NCI-H1105 treated with DMSO at 0.1 percent for 48 hours (cell line): ENCODE results near the gene AZU1.
"Not testable (repeated sequence)": the region's sequence is repeated elsewhere in the genome, so short reads cannot be mapped to it uniquely, and the experiment has no call there.

Experiments used
- DNase-seq: peaks from one replicate; lab custom pipeline; 2025; lab: John Stamatoyannopoulos, UW

Gene AZU1

GRCh38 chr19:810883-811489 is 16.7 kb upstream of the AZU1 start:
- DNase-seq, result no peak

GRCh38 chr19:811506-812048 is 16.1 kb upstream of the AZU1 start:
- DNase-seq, result no peak

DNA sequence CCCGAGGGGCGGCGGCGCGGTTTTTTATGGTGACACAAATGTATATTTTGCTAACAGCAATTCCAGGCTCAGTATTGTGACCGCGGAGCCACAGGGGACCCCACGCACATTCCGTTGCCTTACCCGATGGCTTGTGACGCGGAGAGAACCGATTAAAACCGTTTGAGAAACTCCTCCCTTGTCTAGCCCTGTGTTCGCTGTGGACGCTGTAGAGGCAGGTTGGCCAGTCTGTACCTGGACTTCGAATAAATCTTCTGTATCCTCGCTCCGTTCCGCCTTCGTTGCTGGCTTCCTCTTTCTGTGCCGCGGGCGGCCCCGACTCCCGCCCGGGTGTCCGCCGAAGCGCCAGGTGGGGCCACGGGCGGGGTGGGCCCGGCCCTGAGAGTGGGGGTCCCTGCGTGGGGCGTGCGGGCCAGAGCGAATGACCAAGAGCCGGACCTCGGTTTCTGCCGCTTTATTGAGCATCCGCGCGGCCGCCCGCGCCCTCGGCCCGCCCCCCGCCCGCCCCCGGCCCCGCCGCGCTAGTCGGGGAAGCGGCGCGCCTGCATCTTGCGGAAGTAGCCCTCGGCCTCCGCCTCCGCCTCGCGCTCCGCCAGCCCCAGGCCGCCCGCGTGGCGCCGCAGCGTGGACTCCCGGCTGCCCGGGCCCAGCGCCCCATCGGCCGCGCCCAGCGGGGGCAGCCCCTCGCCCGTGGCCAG is 15.4 kb upstream of the AZU1 start:
- DNase-seq, result no peak

- DNase-seq, result no peak
Observed at GRCh38 chr19:812747-813218, 14.9 kb upstream of the AZU1 start.

DNA sequence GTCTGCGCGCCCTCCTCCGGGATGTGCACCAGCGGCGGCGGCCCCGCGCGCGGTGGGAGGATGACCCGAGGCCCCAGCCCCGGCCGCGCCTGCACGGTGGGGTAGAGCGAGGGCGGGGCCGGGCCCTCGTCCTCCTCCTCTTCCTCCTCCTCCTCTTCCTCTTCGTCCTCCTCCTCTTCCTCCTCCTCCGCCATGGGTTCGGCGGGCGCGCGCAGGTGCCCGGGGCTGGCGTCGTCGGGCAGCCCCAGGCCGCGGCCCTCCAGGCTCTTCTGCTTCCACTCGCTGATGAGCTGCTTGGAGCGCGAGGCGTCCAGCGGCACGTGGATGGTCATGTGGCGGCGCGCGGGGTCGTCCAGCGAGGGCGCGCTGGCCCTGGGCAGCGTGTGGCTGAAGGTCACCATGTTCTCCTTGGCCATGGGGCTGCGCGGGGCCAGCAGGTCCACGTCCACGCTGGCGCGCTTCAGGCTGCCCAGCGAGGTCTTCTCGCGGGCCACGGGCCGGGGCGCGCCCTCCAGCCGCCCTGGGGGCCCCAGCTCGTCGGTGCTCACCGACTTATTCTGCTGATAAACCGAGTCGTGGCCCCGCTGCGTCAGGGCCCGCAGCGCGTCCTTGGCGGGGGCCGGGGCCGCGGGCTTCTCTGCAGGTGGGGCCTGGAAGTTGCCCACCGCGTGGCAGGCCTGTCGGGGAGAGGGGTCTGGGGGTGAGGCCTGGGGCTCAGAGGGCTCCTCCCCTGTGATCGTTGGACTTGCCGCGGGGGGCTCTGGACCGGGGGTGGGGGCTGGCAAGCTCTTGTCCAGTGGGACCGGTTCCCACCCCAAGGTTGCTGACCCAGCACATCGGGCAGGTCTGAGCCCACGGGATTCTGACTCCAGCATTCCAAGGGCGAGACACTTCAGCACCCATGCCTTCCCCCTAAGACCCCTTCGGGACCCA is 14.2 kb upstream of the AZU1 start:
- no peak for DNase-seq

DNA sequence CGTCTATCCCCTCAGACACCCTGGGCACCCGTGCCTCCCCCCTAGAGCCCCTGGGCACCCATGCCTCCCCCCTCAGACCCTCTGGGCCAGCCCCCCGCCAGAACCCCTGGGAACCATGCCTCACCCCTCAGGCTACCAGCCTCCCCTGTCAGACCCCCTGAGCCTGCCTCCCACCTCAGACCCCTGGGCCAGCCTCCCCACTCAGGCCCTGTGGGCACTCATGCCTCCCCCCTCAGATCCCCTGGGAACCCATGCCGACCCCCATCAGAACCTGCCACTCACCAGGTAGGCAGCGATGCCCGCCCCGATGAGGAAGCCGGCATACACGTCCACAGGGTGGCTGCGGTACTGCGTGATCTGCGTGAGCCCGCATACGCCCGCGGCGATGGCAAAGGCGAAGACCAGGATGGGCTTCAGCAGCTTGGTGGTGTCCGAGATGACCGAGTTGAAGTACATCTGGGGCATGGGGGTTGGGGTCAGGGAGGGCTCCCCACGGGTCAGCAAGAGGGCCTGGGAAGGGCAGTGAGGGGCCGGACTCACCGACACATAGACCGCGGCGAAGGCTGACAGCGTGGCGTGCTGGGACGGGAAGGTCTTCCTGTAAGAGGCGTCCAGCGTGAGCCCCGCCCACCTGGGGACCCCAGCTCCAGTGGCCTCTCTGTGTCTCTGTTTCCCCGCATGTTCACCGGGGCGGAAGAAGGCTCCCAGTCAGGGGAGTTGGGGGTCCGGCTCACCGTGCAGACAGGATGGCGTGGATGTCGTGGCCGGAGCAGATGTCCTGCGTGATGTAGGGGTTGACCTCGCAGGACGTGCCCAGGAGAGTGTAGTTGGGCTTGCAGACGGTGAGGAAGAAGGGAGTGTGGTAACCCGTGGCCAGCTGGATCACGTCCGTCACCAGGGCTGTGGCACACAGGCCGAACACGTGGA is 13.2 kb upstream of the AZU1 start:
- DNase-seq, result no peak

DNA sequence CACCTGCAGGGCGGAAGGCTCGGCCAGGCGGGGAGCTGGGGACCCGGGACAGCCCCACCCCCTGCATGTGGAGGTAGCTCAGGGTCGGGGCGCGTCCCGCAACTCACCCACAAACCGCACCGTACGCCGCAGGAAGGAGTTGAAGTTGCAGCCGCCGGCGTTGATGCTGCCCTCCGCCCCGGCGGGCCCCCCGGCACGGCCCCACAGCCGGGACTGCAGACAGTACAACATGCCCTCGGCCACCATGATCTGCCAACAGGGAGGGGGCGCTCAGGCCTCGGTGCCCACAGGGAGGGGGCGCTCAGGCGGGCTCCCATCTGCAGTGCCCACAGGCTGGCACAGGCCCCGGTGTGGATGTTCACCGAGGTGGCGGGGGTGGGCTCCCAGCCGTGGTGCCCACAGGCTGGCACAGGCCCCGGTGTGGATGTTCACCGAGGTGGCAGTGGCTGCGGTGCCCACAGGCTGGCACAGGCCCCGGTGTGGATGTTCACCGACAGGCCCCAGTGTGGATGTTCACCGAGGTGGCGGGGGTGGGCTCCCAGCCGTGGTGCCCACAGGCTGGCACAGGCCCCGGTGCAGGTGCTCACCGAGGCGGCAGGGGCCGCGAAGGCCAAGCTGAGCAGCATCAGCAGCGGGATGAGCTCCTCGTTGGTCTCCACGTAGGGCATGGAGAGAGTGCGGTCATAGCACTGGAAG is 12.4 kb upstream of the AZU1 start:
- no peak for DNase-seq

GRCh38 chr19:815775-816499 is 11.7 kb upstream of the AZU1 start:
- DNase-seq, result no peak

DNA sequence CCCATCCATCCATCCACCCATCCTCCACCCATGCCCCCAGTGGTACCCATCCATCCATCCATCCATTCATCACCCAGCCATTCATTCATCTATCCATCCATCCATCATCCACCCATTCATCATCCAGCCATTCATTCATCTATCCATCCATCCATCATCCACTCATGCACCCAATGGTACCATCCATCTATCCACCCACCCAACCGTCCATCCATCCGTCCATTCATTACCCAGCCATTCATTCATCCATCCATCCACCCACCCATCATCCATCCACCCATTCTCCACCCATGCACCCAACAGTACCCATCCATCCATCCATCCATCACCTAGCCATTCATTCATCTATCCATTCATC is 11.2 kb upstream of the AZU1 start:
- DNase-seq, result no peak

DNA sequence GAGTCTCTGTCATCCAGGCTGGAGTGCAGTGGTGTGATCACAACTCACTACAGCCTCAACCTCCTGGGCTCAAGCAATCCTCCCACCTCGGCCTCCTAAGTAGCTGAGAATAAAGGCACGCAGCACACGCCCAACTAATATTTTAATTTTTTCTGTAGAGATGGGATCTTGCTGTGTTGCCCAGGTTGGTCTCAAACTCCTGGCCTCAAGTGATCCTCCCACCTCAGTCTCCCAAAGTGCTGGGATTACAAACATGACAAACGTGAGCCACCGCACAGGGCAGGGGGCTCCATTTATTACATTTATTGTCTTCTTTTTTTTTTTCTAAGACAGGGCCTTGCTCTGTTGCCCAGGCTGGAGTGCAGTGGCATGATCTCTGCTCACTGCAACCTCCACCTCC is 7.4 kb upstream of the AZU1 start:
- DNase-seq, result not testable (repeated sequence)

GRCh38 chr19:821231-821824 is 6.3 kb upstream of the AZU1 start:
- no peak for DNase-seq

DNA sequence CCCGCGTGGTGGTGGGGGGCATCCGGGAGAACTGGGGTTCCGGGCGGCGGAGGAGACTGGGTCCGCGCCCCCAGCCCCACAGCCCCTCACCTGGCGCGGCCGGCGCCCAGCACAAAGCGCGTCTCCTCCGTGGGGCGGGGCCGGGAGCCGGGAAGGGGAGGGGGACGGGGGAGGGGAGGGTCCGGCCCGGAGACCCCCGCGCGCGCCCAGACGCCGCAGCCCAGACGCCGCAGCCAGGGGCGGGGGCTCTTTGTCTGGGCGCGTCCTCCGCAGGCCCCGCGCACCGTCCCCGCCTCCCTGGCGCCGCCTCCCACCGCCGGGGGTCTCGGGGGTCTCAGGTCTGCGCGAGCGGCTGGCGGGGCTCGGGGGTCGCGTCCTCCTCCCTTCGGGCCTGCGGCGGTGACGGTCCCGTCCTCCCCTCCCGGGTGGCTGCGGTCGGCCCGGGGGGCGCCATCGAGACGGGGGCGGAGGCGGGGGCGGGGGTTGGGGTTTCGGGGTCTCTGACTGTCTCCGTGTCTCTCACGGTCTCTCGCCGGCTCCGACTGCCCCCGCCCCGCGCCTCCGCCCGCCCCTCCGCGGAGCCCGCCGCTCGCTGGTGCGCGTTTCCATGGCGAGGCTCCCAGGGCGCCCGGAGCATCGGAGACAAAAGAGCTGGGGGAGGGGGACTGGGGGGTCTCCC is 5.7 kb upstream of the AZU1 start, which contains the start of gene PLPPR3:
Gene PLPPR3, minus strand, starts transcription at position 131 of the 679 bp plus-strand sequence. CDS start 396 bp downstream, outside the sequence.
- DNase-seq, result no peak

DNA sequence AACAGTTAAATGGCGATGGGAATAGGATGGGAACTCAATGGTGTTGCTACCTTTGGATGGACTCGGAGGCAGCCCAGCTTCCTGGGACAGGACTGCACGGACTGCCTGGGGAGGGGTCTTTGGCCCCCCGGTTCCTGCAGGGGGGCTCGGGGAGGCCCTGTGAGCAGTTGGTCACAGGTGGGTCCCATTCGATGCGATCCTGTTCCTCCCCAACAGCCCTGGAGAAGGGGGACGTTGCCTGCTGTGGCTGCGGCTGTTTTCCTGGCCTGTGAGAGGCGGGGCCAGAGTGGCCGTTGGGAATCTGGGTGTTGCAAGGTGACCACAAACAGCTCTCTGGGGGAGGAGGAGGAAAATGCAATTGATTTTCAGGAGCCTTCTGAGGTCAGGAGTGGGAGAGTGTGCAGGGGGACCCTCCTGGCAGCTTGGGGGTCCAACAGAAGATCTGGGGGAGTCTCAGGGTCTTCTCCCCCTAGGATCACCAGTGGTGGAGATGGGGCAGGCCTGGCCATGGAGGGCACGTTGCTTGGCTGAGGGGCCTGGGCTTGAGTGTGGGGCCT is 4.0 kb upstream of the AZU1 start:
- no peak for DNase-seq

DNA sequence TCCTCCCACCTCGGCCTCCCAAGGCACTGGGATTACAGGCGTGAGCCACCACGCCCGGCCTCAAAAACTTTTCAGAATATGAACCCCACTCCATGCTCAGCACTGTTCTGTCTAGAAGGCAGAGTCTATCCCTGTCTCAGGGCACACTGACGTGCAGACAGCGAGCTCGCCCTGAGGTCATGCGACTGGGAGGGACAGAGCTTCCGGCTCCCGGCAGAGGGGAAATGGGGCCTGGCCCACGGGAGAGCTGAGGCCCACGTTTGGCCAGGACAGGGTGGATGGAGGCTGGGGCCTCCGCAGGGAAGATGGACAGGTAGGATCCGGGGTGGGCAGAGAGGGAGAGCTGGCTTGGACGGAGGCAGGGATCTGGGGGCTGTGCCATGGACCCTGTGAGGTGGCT is 2.8 kb upstream of the AZU1 start:
- DNase-seq, result no peak

DNA sequence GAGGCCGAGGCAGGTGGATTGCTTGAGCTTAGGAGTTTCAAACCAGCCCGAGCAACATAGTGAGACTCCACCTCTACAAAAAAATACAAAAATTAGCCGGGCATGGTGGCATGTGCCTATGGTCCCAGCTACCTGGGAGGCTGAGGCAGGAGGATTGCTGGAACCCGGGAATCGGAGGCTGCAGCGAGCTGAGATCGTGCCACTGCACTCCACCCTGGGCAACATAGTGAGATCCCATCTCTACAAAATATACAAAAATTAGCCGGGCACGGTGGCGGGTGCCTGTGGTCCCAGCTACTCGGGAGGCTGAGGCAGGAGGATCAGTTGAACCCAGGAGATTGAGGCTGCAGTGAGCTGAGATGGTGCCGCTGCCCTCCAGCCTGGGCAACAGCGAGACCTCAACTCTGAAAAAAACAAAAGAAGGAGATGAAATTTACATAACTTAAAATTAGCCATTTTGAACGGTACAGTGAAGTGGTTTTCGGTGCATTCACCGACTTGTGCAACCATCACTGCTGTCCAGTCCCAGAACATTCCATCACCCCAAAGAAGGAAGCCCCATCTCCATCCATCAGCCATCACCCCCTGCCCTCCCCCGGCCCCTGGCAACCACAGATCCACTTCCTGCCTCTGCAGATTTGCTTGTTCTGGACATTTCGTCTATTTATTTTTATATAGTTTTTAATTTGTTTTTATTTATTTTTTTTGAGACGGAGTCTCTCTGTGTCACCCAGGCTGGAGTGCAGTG is 1.6 kb upstream of the AZU1 start:
- DNase-seq, result no peak

DNA sequence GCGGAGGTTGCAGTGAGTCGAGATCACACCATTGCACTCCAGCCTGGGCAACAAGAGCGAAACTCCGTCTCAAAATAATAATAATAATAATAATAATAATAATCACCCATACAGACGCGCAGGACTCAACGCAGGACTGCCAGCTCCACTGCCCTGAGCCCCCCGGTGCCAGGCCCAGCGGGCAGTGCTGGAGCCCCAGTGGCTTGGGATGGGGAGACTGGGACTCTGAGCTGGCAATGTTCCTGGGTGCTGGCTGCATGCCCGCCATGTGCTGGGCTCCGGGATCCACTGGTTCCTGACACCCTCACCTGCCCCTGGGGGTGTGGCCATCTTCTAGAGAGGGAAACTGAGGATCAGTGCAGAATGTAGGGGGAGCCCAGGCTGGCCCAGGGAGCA is 325 bp upstream of the AZU1 start:
- DNase-seq, result no peak

DNA sequence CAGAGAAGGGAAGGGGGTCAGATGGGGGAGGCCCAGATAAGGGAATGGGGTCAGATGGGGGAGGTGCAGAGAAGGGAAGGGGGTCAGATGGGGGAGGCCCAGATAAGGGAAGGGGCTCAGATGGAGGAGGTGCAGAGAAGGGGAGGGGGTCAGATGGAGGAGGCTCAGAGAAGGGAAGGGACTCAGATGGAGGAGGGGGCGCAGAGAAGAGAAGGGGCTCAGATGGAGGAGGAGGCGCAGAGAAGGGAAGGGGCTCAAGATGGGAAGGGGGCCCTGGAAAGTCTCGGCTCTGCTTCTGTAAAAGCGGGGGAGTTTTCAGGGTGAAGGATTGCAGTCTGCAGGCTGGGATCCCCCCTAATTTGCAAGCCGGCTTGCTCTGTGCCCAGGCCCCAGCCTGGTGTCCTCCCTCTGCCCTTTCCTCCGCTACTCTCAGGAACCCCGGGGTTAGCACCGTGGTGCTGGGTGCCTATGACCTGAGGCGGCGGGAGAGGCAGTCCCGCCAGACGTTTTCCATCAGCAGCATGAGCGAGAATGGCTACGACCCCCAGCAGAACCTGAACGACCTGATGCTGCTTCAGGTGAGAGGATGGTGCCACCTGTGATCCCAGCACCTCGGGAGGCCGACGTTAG is 1.6 kb downstream of the AZU1 start:
- no peak for DNase-seq
